ENCODE measurements around the gene MYL7.

DNA sequence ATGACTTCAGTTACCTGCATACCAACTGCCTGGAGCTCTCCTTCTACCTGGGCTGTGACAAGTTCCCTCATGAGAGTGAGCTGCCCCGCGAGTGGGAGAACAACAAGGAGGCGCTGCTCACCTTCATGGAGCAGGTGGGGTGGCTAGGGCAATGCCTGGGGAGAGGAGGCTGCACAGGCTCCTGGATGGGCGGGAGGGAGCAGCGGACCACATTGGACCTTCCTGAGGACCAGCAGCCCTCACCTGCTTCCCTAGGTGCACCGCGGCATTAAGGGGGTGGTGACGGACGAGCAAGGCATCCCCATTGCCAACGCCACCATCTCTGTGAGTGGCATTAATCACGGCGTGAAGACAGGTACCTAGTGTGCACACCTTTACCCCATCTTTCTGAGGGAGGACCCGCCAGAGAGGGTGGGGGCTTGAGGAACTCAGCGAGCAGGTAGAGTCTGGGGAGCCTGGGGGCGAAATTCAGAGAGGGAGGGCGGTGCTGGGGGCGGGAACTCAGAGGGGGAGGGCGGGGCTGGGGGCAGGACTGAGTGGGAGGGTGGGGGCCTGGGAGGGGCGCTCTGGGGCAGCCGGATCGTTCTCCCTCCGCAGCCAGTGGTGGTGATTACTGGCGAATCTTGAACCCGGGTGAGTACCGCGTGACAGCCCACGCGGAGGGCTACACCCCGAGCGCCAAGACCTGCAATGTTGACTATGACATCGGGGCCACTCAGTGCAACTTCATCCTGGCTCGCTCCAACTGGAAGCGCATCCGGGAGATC, 28.0 kb downstream of the MYL7 start:
- TF ChIP-seq, protein P1, sequence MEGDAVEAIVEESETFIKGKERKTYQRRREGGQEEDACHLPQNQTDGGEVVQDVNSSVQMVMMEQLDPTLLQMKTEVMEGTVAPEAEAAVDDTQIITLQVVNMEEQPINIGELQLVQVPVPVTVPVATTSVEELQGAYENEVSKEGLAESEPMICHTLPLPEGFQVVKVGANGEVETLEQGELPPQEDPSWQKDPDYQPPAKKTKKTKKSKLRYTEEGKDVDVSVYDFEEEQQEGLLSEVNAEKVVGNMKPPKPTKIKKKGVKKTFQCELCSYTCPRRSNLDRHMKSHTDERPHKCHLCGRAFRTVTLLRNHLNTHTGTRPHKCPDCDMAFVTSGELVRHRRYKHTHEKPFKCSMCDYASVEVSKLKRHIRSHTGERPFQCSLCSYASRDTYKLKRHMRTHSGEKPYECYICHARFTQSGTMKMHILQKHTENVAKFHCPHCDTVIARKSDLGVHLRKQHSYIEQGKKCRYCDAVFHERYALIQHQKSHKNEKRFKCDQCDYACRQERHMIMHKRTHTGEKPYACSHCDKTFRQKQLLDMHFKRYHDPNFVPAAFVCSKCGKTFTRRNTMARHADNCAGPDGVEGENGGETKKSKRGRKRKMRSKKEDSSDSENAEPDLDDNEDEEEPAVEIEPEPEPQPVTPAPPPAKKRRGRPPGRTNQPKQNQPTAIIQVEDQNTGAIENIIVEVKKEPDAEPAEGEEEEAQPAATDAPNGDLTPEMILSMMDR (IDR thresholded peaks at IDR 0.05; ENCODE audit: low read length): no peak
- no peak for TF ChIP-seq EZH2 (IDR thresholded peaks at IDR 0.05; ENCODE audit: borderline replicate concordance, low read length)

Measured in OCI-LY1 (cell line).